ENCODE measurements around the gene ARPIN. TPM values are rescaled to one million over a fixed set of nuclear protein-coding genes. Genes with fewer than 3 reads are reported as not detected.
A peak's percentile ranks its signal among the peaks of the same experiment; 100 is the strongest.
"Not testable (repeated sequence)": the region's sequence is repeated elsewhere in the genome, so short reads cannot be mapped to it uniquely, and the experiment has no call there.

ARPIN gene
- total and polyA plus RNA-seq, 8 donors = 31.1 to 37.4 (median 35.6) TPM

DNA sequence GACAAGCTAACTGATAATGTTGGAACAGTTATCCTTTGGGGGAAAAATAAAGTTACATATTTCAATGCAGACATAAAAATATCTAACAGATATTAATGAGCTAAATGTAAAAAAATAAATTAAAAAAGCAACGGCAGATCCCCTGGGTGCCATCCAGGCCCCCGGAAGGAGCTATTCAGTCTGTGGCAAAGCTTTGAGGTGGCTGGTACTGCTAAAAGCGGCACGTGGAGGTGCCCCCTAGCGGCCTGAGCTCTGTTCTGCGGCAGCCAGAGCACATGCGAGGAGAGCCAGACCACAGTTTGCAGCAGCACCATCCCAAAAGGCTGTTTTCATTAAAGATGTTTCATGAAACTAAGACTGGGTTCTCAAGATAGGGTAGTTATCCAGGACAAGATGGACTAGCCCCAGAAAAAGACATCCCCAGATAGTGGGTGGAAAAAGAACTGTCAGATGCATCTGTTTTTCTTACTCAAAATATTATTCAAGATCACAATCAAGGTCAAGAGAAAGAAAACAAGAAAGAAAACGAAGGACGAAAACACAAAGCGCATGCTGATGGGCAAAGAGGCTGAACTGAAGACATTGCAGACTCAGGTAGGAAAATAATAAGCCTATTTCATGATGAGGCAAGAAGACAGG is 37.7 kb downstream of the ARPIN start:
- Histone ChIP-seq H3K4me3 (no peak overlapping the region), H3K27me3 (no peaks in the 10 kb centered on the region), H3K36me3 (peaks cover 0 to 56% of the 10 kb centered on the region in 2 donors), H3K4me1 (peaks cover 0 to 29% of the 10 kb centered on the region in 2 donors), H3K9me3 (no peaks in the 10 kb centered on the region), H3K27ac (peak overlapping the region in 1 of 2 donors; percentile 75)
- TF ChIP-seq, protein P1, sequence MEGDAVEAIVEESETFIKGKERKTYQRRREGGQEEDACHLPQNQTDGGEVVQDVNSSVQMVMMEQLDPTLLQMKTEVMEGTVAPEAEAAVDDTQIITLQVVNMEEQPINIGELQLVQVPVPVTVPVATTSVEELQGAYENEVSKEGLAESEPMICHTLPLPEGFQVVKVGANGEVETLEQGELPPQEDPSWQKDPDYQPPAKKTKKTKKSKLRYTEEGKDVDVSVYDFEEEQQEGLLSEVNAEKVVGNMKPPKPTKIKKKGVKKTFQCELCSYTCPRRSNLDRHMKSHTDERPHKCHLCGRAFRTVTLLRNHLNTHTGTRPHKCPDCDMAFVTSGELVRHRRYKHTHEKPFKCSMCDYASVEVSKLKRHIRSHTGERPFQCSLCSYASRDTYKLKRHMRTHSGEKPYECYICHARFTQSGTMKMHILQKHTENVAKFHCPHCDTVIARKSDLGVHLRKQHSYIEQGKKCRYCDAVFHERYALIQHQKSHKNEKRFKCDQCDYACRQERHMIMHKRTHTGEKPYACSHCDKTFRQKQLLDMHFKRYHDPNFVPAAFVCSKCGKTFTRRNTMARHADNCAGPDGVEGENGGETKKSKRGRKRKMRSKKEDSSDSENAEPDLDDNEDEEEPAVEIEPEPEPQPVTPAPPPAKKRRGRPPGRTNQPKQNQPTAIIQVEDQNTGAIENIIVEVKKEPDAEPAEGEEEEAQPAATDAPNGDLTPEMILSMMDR (IDR thresholded peaks at IDR 0.05) = peak; percentile 94
- ATAC-seq (peak; percentile 99), DNase-seq (peak; percentile 50 to 96 (median 81))
- intact Hi-C loops (cut with DNase I) = loop anchor here in 1 of 2 donors (5.0 kb wide), 1 partner anchor 113 kb away; no protein-coding TSS in a partner anchor

DNA sequence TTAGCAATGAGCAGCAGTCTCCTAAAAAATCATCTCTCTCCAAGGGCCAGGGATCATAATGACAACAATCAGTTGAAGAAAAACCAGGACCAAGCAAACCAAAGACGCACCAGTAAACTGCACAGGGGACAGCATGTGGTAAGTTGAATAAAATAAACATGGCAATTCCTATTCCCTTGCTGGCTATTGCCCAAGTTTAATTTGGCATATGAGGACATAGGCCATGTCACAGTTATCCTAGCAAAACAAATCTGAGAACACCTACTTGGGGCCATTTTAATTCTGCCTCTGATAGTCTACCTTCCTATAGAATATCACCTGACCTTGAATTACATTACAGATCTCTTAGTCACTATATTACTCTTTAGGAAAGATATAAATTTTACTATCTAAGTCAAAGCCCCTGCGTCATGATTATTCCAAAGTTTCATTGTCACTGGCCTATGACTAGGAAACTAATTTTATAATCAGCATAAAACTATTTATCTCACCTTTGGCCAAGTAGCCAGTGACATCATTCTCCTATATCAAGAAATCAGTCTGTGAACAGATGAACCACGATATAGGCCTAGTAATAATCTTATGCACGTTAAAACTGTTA is 42.0 kb downstream of the ARPIN start:
- Histone ChIP-seq H3K27me3 (no peaks in the 10 kb centered on the region), H3K27ac (no peak overlapping the region), H3K4me3 (no peak overlapping the region), H3K36me3 (peaks cover 0 to 42% of the 10 kb centered on the region in 2 donors), H3K4me1 (peaks cover 0 to 17% of the 10 kb centered on the region in 2 donors), H3K9me3 (no peaks in the 10 kb centered on the region)
- ATAC-seq = no peak
- intact Hi-C loops (cut with DNase I) = no loop called here
- no peak for DNase-seq
- TF ChIP-seq, protein P1 (IDR thresholded peaks at IDR 0.05) = no peak

DNA sequence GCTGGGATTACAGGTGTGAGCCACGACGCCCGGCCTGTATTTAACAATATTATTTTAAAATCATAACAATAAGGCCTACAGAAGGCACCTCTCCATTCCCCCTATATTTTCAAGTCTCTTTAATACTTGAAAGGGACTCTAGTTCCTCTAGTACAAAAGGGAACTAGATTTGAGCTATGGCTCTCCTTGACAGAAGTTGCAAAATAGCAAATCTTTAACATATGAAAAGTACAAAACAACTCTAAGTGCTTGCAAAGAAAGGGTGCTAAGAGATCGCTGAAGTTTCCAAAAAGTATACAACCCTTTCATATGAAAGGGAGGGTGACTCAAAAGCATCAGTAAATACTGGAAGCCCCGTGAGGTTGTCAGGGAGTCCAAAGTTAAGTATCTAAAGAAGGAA is 42.7 kb downstream of the ARPIN start:
- no peaks in the 10 kb centered on the region for H3K9me3 ChIP-seq
- H3K4me1 ChIP-seq = peaks cover 0 to 9% of the 10 kb centered on the region in 2 donors
- intact Hi-C loops (cut with DNase I) = no loop called here
- H3K4me3 ChIP-seq = no peak overlapping the region
- H3K27me3 ChIP-seq = no peaks in the 10 kb centered on the region
- peaks cover 0 to 46% of the 10 kb centered on the region in 2 donors for H3K36me3 ChIP-seq
- peak overlapping the region in 1 of 2 donors; percentile 18 for H3K27ac ChIP-seq
- ATAC-seq (no peak), DNase-seq (no peak)
- TF ChIP-seq, protein P1 (IDR thresholded peaks at IDR 0.05) = no peak

DNA sequence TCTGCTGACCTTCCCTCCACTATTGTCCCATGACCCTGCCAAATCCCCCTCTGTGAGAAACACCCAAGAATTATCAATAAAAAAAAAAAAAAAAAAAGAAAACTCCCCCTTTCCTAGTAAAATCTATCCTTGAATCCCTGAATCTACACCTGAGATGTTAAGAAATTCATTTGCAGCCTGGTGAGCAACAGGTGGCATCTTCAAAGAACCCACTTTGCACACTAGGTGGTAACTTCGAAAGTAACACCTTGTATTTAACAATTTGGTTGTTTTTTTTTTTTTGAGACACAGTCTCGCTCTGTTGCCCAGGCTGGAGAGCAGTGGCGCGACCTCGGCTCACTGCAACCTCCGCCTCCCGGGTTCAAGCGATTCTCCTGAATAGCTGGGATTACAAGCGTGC is 43.3 kb downstream of the ARPIN start:
- DNase-seq, ATAC-seq: not testable (repeated sequence)

DNA sequence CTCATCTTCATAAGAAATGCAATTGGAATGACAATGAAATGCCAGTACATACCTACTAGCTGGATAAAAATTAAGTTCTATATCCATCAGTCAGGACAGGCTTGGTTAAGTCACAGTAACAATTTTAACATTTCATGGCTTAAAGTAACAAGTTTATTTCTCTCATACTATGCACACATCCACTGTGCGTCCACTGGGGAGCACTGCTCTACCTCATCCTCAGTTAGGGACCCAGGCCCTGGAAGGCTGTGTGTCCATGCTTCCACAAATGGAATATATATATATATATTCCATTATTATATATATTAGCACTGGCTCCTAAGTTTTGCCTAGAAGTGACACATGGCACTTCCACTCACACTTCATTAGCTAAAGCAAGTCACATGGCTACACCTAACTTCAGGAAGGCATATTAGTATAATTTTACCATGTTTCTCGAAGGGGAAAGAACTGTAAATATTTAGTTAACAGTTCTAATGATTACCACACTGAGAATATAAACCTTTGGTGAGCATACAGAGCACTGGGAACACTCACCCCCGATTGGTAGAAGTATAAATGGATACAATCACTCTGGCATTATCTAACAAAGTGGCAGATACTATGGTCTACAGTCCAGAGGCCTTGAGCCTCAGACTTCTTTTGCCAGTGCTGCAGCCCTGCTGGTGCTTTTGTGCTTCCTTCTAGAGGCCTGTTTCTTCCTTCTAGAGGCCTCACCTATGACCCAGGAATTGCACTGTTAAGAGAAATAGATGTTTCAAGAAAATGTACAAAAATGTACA is 47.6 kb downstream of the ARPIN start:
- H3K9me3 ChIP-seq = no peaks in the 10 kb centered on the region
- DNase-seq (no peak), ATAC-seq (no peak)
- no peak overlapping the region for H3K27ac ChIP-seq
- H3K36me3 ChIP-seq = peaks cover 0 to 49% of the 10 kb centered on the region in 2 donors
- peaks cover 0 to 12% of the 10 kb centered on the region in 2 donors for H3K4me1 ChIP-seq
- H3K27me3 ChIP-seq = no peaks in the 10 kb centered on the region
- TF ChIP-seq, protein P1 (IDR thresholded peaks at IDR 0.05) = no peak
- intact Hi-C loops (cut with DNase I) = no loop called here
- H3K4me3 ChIP-seq = no peak overlapping the region

More for the DNA sequence above, 43.3 kb downstream of the ARPIN start:
- H3K4me1 ChIP-seq; H3K4me3 ChIP-seq; intact Hi-C loops (cut with DNase I); H3K27me3 ChIP-seq; H3K9me3 ChIP-seq: not testable (repeated sequence)
- H3K36me3 ChIP-seq = peaks cover 0 to 51% of the 10 kb centered on the region in 2 donors
- H3K27ac ChIP-seq = peak overlapping the region in 1 of 2 donors; percentile 18

All from left lung (tissue), 10 donors.